ENCODE measurements around the gene HCAR1. TPM values are rescaled to one million over a fixed set of nuclear protein-coding genes. Genes with fewer than 3 reads are reported as not detected.
A peak's percentile ranks its signal among the peaks of the same experiment; 100 is the strongest.

Gene HCAR1
- total and polyA plus RNA-seq, 8 donors, result 0.29 to 0.66 (median 0.56) TPM

DNA sequence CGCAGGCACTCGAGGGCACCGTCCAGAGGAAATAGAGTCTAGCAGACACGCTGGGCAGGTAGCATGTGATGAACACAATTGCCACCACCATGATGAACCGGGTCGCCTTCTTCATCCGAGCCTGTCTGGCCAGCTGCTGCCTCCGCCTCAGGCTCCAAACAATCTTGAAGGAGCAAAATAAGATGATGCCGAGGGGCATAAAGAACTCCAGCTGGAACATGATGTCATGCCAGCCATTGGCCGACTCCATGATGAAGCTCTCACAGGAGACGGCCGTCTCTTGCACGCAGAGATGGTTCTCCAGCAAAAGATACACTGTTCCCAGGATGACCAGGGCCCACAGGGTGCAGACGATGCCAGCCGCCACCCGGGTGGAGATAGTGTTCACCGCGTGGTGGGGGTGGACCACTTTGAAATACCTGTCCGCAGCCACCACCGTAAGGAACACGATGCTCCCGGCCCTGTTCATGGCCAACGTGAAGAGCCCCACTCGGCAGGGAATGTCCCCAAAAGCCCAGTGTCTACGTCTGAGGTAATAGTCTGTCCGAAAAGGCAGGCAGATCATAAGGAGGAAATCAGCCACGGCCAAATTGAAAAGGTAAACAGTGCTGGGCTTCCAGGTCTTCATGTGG is 945 bp downstream of the HCAR1 start:
- DNase-seq (no peak), ATAC-seq (no peak)
- no peaks in the 10 kb centered on the region for H3K9me3 ChIP-seq
- H3K4me1 ChIP-seq, result peaks cover 0 to 29% of the 10 kb centered on the region in 2 donors
- peaks cover 0 to 10% of the 10 kb centered on the region in 2 donors for H3K27me3 ChIP-seq
- intact Hi-C loops (cut with DNase I), result no loop called here
- H3K27ac ChIP-seq, result no peak overlapping the region
- no peak overlapping the region for H3K4me3 ChIP-seq
- TF ChIP-seq, protein P1, sequence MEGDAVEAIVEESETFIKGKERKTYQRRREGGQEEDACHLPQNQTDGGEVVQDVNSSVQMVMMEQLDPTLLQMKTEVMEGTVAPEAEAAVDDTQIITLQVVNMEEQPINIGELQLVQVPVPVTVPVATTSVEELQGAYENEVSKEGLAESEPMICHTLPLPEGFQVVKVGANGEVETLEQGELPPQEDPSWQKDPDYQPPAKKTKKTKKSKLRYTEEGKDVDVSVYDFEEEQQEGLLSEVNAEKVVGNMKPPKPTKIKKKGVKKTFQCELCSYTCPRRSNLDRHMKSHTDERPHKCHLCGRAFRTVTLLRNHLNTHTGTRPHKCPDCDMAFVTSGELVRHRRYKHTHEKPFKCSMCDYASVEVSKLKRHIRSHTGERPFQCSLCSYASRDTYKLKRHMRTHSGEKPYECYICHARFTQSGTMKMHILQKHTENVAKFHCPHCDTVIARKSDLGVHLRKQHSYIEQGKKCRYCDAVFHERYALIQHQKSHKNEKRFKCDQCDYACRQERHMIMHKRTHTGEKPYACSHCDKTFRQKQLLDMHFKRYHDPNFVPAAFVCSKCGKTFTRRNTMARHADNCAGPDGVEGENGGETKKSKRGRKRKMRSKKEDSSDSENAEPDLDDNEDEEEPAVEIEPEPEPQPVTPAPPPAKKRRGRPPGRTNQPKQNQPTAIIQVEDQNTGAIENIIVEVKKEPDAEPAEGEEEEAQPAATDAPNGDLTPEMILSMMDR (IDR thresholded peaks at IDR 0.05), result no peak
- H3K36me3 ChIP-seq, result no peaks in the 10 kb centered on the region

DNA sequence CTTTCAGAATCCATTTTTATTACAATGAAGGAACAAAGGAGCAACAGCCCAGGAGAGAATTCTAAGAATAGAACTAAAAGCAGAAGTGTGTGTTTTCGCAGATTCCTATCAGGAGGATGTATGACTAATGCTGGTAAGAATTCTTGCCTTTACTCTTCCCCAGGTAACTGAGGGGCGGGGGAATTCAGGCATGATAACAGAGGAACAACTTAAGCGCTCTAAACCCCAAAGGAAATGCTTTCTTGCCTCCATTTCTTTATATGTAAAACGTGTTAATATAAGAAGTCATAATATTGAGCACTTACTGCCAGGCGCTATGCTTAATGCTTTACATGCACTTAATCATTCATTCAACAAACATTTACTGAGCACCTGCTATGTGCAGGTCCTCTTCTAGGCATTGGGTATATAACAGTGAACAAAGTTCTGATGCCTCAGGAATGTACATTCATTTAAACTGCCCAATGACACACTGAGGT is 4.5 kb downstream of the HCAR1 start:
- H3K36me3 ChIP-seq, result no peaks in the 10 kb centered on the region
- peak; percentile 89 for ATAC-seq
- H3K27ac ChIP-seq, result peak overlapping the region; percentile 53 to 77
- no peak overlapping the region for H3K4me3 ChIP-seq
- H3K9me3 ChIP-seq, result no peaks in the 10 kb centered on the region
- TF ChIP-seq, protein P1 (IDR thresholded peaks at IDR 0.05), result no peak
- peaks cover 0 to 23% of the 10 kb centered on the region in 2 donors for H3K4me1 ChIP-seq
- H3K27me3 ChIP-seq, result peaks cover 0 to 10% of the 10 kb centered on the region in 2 donors
- intact Hi-C loops (cut with DNase I), result no loop called here
- no peak for DNase-seq

DNA sequence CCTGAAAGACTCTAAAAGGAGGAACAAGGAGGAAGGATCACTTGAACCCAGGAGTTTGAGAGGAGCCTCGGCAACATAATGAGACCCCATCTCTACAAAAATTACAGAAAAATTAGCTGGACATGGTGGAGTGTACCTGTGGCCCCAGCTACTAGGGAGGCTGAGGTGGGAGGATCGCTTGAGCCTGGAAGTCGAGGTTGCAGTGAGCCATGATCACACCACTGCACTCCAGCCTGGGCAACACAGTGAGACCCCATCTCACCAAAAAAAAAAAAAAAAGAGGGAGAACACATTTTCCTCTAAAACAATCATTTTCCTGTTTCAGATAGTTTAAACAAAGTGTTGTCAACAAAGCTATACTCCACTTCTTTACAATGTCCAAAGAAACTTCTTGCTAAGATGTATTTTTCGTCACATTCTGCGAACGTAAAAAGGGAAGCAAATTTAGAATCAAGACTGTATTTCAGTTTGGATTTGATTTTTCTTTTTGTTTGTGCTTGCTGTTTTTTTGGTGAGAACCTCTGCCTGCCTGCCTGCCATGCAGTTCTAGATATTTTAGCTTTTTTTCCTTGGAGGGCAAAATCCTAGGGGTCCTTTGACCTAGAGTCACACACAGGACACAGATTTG is 5.1 kb downstream of the HCAR1 start:
- DNase-seq (no peak), ATAC-seq (no peak)
- no peaks in the 10 kb centered on the region for H3K9me3 ChIP-seq
- H3K27ac ChIP-seq, result peak overlapping the region; percentile 53 to 77
- H3K36me3 ChIP-seq, result no peaks in the 10 kb centered on the region
- intact Hi-C loops (cut with DNase I), result no loop called here
- TF ChIP-seq, protein P1 (IDR thresholded peaks at IDR 0.05), result no peak
- peaks cover 0 to 8% of the 10 kb centered on the region in 2 donors for H3K27me3 ChIP-seq
- no peak overlapping the region for H3K4me3 ChIP-seq
- peaks cover 0 to 27% of the 10 kb centered on the region in 2 donors for H3K4me1 ChIP-seq

DNA sequence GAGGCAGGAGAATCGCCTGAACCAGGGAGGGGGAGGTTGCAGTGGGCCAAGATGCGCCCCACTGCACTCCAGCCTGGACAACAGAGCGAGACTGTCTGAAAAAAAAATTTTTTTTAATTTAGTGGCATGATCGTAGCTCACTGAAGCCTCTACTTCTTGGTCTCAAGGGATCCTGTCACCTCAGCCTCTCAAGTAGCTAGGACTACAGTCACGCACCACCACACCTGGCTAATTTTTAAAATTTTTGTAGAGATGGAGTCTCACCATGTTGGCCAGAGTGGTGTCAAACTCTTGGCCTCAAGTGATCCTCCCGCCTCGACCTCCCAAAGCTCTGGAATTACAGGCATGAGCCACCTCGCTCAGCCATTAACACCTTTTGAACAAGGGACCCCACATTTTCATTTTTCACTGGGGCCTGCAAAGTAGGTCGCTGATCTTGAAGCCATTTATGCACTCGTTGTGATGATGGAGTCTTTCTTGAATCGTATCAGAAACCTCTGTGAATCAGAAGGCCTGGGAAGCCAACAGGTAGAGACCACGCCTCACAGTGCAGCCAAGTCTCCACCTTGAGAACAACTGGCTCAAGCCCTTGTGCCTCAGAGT is 5.9 kb downstream of the HCAR1 start:
- Histone ChIP-seq H3K9me3 (no peaks in the 10 kb centered on the region), H3K27me3 (no peaks in the 10 kb centered on the region), H3K27ac (no peak overlapping the region), H3K4me3 (no peak overlapping the region), H3K36me3 (no peaks in the 10 kb centered on the region), H3K4me1 (peaks cover 0 to 35% of the 10 kb centered on the region in 2 donors)
- TF ChIP-seq, protein P1 (IDR thresholded peaks at IDR 0.05), result no peak
- DNase-seq (no peak), ATAC-seq (no peak)
- intact Hi-C loops (cut with DNase I), result no loop called here

DNA sequence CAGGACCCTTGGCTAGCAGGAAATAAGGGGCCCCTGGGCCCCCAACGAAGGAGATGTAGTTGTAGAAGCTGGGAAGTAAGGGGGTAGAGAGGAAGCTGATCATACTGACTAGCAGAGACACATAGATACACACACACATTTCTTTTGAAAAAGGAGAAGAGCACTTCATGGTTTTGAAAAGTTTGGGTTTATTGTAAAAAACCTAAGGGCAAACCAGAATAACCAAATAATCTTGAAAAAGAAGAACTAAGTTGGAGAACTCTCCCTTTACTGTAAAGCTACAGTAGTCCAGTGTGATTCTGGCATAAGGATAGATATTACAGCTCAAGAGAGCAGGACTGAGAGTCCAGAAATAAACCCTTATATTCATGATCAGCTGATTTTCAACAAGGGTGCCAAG is 8.3 kb downstream of the HCAR1 start:
- H3K4me1 ChIP-seq, result peaks cover 0 to 35% of the 10 kb centered on the region in 2 donors
- no peak for ATAC-seq
- H3K27ac ChIP-seq, result no peak overlapping the region
- TF ChIP-seq, protein P1 (IDR thresholded peaks at IDR 0.05), result no peak
- H3K9me3 ChIP-seq, result no peaks in the 10 kb centered on the region
- no peaks in the 10 kb centered on the region for H3K36me3 ChIP-seq
- no peaks in the 10 kb centered on the region for H3K27me3 ChIP-seq
- no peak overlapping the region for H3K4me3 ChIP-seq
- intact Hi-C loops (cut with DNase I), result no loop called here
- no peak for DNase-seq

All from left lung (tissue), 10 donors.